IMR-90 (cell line): Measurements from ENCODE around the gene GAREM2. TPM values are rescaled to one million over a fixed set of nuclear protein-coding genes. Genes with fewer than 3 reads are reported as not detected.

Experiments used
- ATAC-seq: fragments of 200-7000 bp; cut with Tn5 transposase; 2 replicates; pipeline ENCODE4 v1.9.1; 2020; ENCODE audit warnings: low read depth, mild to moderate bottlenecking, moderate library complexity
- Bru-seq: library from RNA; stranded (reverse); fragments of 400-500 nt; gene quantifications from one replicate; lab custom pipeline; 2021; lab: Mats Ljungman, UMichigan
- BruChase-seq, 2 experiments: library from RNA; stranded (reverse); fragments of 400-500 nt; gene quantifications; one replicate each; lab custom pipeline; 2021; lab: Mats Ljungman, UMichigan
- BruUV-seq: library from RNA; stranded (reverse); fragments of 400-500 nt; replicated peaks from 2 replicates; lab custom pipeline; 2021; lab: Mats Ljungman, UMichigan
- CTCF ChIA-PET: fragments of 300-600 bp; formaldehyde crosslinking; extraction: SDS; loops from one replicate; lab custom pipeline; 2021; ENCODE audit warnings: antibody characterized with exemption; lab: Yijun Ruan, JAX
- POLR2A ChIA-PET: fragments of 300-600 bp; sonication (Branson Sonifier 250); formaldehyde crosslinking; loops from one replicate; lab custom pipeline; 2022; ENCODE audit warnings: antibody characterized with exemption; ENCODE audit not compliant: unreplicated experiment; lab: Charles Lee
- DNase-seq: peaks from one replicate; pipeline ENCODE4 v3.0.0; 2013
- H2AFZ ChIP-seq: replicated peaks from 2 replicates; pipeline ENCODE3; 2013; ENCODE audit warnings: low read length, mild to moderate bottlenecking; ENCODE audit not compliant: poor library complexity
- H2AK5ac ChIP-seq: 2 replicates; pipeline ENCODE4 v1.6.1; 2013; ENCODE audit warnings: low read depth, low read length, inconsistent platforms
- H2AK9ac ChIP-seq: replicated peaks from 2 replicates; pipeline ENCODE3; 2013; ENCODE audit warnings: mild to moderate bottlenecking, low read depth, low read length, moderate library complexity; ENCODE audit not compliant: poor library complexity
- H2BK120ac ChIP-seq: 2 replicates; pipeline ENCODE4 v1.6.1; 2013; ENCODE audit warnings: low read depth, low read length, inconsistent platforms
- H2BK15ac ChIP-seq: 3 replicates; pipeline ENCODE4 v1.6.1; 2013; ENCODE audit warnings: low read depth, low read length, inconsistent platforms
- H2BK20ac ChIP-seq: 2 replicates; pipeline ENCODE4 v1.6.1; 2013; ENCODE audit warnings: low read depth, mild to moderate bottlenecking, inconsistent platforms, low read length, moderate library complexity
- H2BK5ac ChIP-seq: 2 replicates; pipeline ENCODE4 v1.6.1; 2013; ENCODE audit warnings: mild to moderate bottlenecking, low read depth, low read length, inconsistent platforms; ENCODE audit not compliant: poor library complexity, severe bottlenecking
- H3K14ac ChIP-seq: replicated peaks from 2 replicates; pipeline ENCODE4 v1.6.1; 2013; ENCODE audit warnings: low read depth, low read length, inconsistent platforms
- H3K18ac ChIP-seq: 2 replicates; pipeline ENCODE4 v1.6.1; 2013; ENCODE audit warnings: low read depth, low read length, control low read depth
- H3K23ac ChIP-seq: 2 replicates; pipeline ENCODE4 v1.6.1; 2013; ENCODE audit warnings: low read depth, low read length, inconsistent platforms
- H3K27ac ChIP-seq: 2 replicates; pipeline ENCODE4 v1.5.1; 2013; ENCODE audit warnings: mild to moderate bottlenecking, control low read depth, low read length; ENCODE audit not compliant: insufficient read depth
- H3K27me3 ChIP-seq: 2 replicates; pipeline ENCODE4 v1.6.1; 2013; ENCODE audit warnings: low read length; ENCODE audit not compliant: control insufficient read depth, insufficient read depth
- H3K36me3 ChIP-seq: 2 replicates; pipeline ENCODE4 v1.6.1; 2013; ENCODE audit warnings: low read length, mixed read lengths; ENCODE audit not compliant: control insufficient read depth, insufficient read depth
- H3K4ac ChIP-seq: 2 replicates; pipeline ENCODE4 v1.6.1; 2013; ENCODE audit warnings: low read depth, low read length, inconsistent platforms
- H3K4me1 ChIP-seq: 2 replicates; pipeline ENCODE4 v1.6.1; 2013; ENCODE audit warnings: low read length, mixed read lengths; ENCODE audit not compliant: control insufficient read depth, insufficient read depth
- H3K4me2 ChIP-seq: 2 replicates; pipeline ENCODE4 v1.6.1; 2013; ENCODE audit warnings: low read depth, mild to moderate bottlenecking, control low read depth, low read length, moderate library complexity
- H3K4me3 ChIP-seq: 2 replicates; pipeline ENCODE4 v1.5.1; 2013; ENCODE audit warnings: low read depth, mild to moderate bottlenecking, control low read depth, low read length, moderate library complexity; ENCODE audit not compliant: insufficient read depth
- H3K56ac ChIP-seq: 2 replicates; pipeline ENCODE4 v1.6.1; 2013; ENCODE audit warnings: low read length, inconsistent platforms; ENCODE audit not compliant: insufficient read depth; ENCODE audit errors: extremely low read depth
- H3K79me1 ChIP-seq, 2 experiments: 2 replicates each; pipeline ENCODE4 v1.6.1; 2013; ENCODE audit warnings: low read length in 2 of 2, inconsistent platforms in 1 of 2, low read depth in 1 of 2
- H3K9ac ChIP-seq: 2 replicates; pipeline ENCODE4 v1.6.1; 2013; ENCODE audit warnings: low read depth, low read length, control low read depth
- H3K9me1 ChIP-seq: 2 replicates; pipeline ENCODE4 v1.6.1; 2013; ENCODE audit warnings: low read length, inconsistent platforms; ENCODE audit not compliant: insufficient read depth
- H3K9me3 ChIP-seq: 2 replicates; pipeline ENCODE4 v1.6.1; 2013; ENCODE audit warnings: low read length; ENCODE audit not compliant: control insufficient read depth, insufficient read depth
- H4K20me1 ChIP-seq: 2 replicates; pipeline ENCODE4 v1.6.1; 2013; ENCODE audit warnings: low read length, inconsistent platforms; ENCODE audit not compliant: insufficient read depth
- H4K5ac ChIP-seq: 2 replicates; pipeline ENCODE4 v1.6.1; 2013; ENCODE audit warnings: mild to moderate bottlenecking, low read depth, low read length, control low read depth
- H4K8ac ChIP-seq, 2 experiments: 2 replicates each; pipeline ENCODE4 v1.6.1; 2013; ENCODE audit warnings: low read depth in 2 of 2, low read length in 2 of 2, control low read depth in 1 of 2, inconsistent platforms in 1 of 2
- H4K91ac ChIP-seq: 2 replicates; pipeline ENCODE4 v1.6.1; 2013; ENCODE audit warnings: low read depth, low read length, inconsistent platforms; ENCODE audit not compliant: insufficient read depth
- MXI1 ChIP-seq: IDR thresholded peaks from 2 replicates; pipeline ENCODE4 v1.6.1; 2012; ENCODE audit warnings: low read depth, mild to moderate bottlenecking, low read length, moderate library complexity, borderline replicate concordance
- RCOR1 ChIP-seq: IDR thresholded peaks from 2 replicates; pipeline ENCODE4 v1.6.1; 2012; ENCODE audit warnings: mild to moderate bottlenecking, low read length, improper control_type of control experiment; ENCODE audit not compliant: insufficient replicate concordance
- WGBS, 2 experiments: methylation state at CpG; one replicate each; pipeline versions ENCODE4 v1.1.5 to v1.1.7; 2013; ENCODE audit warnings: missing lambda C conversion rate in 2 of 2; ENCODE audit not compliant: insufficient read length in 1 of 2; ENCODE audit errors: extremely low coverage in 2 of 2; 5-methylcytosine and 5-hydroxymethylcytosine counted together
- dilution Hi-C: fragments of 300-500 bp; cut with HindIII; formaldehyde crosslinking; loops from one replicate; pipeline ENCODE4 v1.14.3; 2018; ENCODE audit warnings: low sequenced_read_pairs; ENCODE audit not compliant: unreplicated experiment
- in situ Hi-C: fragments of 300-500 bp; cut with MboI; formaldehyde crosslinking; loops from 3 replicates; pipeline ENCODE4 v1.14.3; 2019; ENCODE audit warnings: low sequenced_read_pairs, inconsistent platforms, mixed read lengths
- intact Hi-C: fragments of 100-400 bp; cut with micrococcal nuclease; formaldehyde crosslinking; loops from 2 replicates; pipeline ENCODE4 v1.10.0; 2022
- long read RNA-seq: library from polyadenylated mRNA; unstranded; transcript quantifications from one replicate; pipeline ENCODE4 v2.0.0, GENCODE V29; 2021; ENCODE audit not compliant: unreplicated experiment
- polyA plus RNA-seq, 3 experiments: library from polyadenylated mRNA; depleted of rRNA; stranded (reverse); fragments of >200 nt; gene quantifications; 2 replicates each; pipeline ENCODE4 v1.2.3, GENCODE V29; 2012; ENCODE audit warnings: low replicate concordance in 1 of 3
- total RNA-seq: library from RNA; depleted of rRNA; stranded (reverse); fragments of >200 nt; gene quantifications from 2 replicates; pipeline ENCODE4 v1.2.3, GENCODE V29; 2012; rRNA removed
- TF ChIP-seq, protein P1 (sequence below): fragments of 150-350 bp; IDR thresholded peaks from 2 replicates; pipeline ENCODE4 v1.6.1; 2017; ENCODE audit warnings: mild to moderate bottlenecking, antibody characterized with exemption, low read length, low read depth

Gene GAREM2
- total RNA-seq (0.28 and 0.36 TPM in 2 replicates), polyA plus RNA-seq (2012; rRNA removed) (1.7 and 1.8 TPM in 2 replicates), Bru-seq, nascent RNA (percentile 29 among the genes with signal in this experiment), BruChase-seq, experiment 1, labeled RNA remaining after a 6-hour chase (percentile 31 among the genes with signal in this experiment), BruChase-seq, experiment 2, labeled RNA remaining after a 2-hour chase (percentile 31 among the genes with signal in this experiment)
- 1.1 and 2.3 TPM in 2 replicates for polyA plus RNA-seq (2012; cell fraction: cytosol; rRNA removed)
- polyA plus RNA-seq (2012; cell fraction: nucleus; rRNA removed; ENCODE audit: low replicate concordance): 3.2 and 10.4 TPM in 2 replicates
- long read RNA-seq, partial matches to known transcripts: 3 of 12 reads
- long read RNA-seq, other reads (novel, unspliced or antisense): 9 of 12 reads

DNA sequence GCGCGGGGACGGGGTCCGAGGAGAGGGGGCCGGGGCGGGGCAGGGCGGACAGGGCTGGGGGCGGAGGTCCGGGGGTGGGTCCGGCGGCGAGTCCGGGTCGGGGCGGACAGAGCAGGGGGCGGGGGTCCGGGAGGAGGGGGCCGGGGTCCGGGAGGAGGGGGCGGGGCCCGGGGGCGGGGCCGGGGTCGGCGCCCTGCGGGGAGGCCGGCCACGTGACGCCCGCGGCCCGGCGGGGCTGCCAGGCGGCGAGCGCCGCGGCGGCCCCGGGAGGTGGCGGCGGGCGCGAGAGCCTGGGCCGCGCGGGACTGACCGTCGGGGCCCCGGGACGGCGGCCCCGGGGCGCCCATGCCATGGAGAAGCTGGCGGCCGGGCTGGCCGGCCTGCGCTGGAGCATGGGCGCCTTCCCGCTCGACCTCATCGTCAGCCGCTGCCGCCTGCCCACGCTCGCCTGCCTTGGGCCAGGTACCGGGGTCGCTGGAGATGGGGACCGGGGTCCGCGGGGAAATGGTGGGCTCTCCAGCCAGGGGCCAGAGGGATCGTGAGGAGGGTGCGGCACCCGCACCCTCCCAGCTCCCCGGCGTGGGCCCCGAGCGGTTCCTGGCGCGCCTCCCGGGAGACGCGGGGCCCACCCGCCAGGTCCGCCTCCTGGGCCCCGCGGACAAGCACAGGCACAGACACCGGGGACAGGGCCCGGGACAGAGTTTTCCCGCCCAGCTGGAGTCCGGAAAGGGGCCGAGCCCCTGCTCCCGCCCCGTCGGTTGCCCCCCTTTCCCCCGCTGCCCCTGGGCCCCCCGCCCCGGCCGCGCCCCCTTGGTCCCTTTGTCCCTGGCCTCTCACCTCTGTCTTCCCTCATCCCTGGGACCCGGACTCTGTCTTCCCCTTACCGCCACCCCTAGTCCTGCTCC is at the start of gene GAREM2:
GAREM2 (plus strand) TSS at position 218 of the 905 bp plus-strand sequence; CDS start at position 351, 133 bp downstream.
- Histone ChIP-seq H4K91ac (no peak within 1 kb of the TSS), H2AK5ac (no peak within 1 kb of the TSS), H3K4me3 (peak within 1 kb of the TSS; percentile 17; the same call in 1 of the 2 replicates), H4K8ac (no peak within 1 kb of the TSS), H2AK9ac (peak within 1 kb of the TSS; percentile 72), H3K4me1 (no peaks in the 10 kb centered on the region), H3K23ac (no peak within 1 kb of the TSS), H3K56ac (no peak within 1 kb of the TSS), H3K9me3 (no peaks in the 10 kb centered on the region; the same call in 1 of the 2 replicates), H2BK120ac (no peak within 1 kb of the TSS), H4K5ac (no peak within 1 kb of the TSS), H2AFZ (peak within 1 kb of the TSS; percentile 76), H3K27ac (no peak within 1 kb of the TSS), H3K14ac (no peak within 1 kb of the TSS), H2BK20ac (no peak within 1 kb of the TSS), H3K18ac (no peak within 1 kb of the TSS), H3K9me1 (no peaks in the 10 kb centered on the region), H3K36me3 (no peaks in the 10 kb centered on the region), H3K27me3 (peaks cover 60% of the 10 kb centered on the region), H3K79me1 (no peaks in the 10 kb centered on the region), H3K4me2 (peak within 1 kb of the TSS; percentile 39; the same call in 1 of the 2 replicates), H4K20me1 (no peaks in the 10 kb centered on the region), H3K4ac (no peak within 1 kb of the TSS), H2BK15ac (no peak within 1 kb of the TSS), H3K9ac (no peak within 1 kb of the TSS), H2BK5ac (no peak within 1 kb of the TSS)
- BruUV-seq: no TSS peak
- in situ Hi-C loops (no loop called here), dilution Hi-C loops (no loop called here), intact Hi-C loops (no loop called here)
- ChIA-PET CTCF (no interaction called here), POLR2A (no interaction called here)
- TF ChIP-seq RCOR1 (no peak), MXI1 (no peak)
- TF ChIP-seq, protein P1, sequence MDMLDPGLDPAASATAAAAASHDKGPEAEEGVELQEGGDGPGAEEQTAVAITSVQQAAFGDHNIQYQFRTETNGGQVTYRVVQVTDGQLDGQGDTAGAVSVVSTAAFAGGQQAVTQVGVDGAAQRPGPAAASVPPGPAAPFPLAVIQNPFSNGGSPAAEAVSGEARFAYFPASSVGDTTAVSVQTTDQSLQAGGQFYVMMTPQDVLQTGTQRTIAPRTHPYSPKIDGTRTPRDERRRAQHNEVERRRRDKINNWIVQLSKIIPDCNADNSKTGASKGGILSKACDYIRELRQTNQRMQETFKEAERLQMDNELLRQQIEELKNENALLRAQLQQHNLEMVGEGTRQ: peak; percentile 17; the same call in 1 of the 2 replicates
- DNase-seq (no peak), ATAC-seq (peak; percentile 53)
- WGBS, 2 experiments: 3% methylated on average over 28 of the region's 102 CpGs; no CpG with 5 or more reads in 1 of the 2 experiments
